GM04503 (cell line): Measurements from ENCODE around the gene MRTFB.
"Not testable (repeated sequence)": the region's sequence is repeated elsewhere in the genome, so short reads cannot be mapped to it uniquely, and the experiment has no call there.

Source experiments
- DNase-seq: peaks from one replicate; pipeline ENCODE4 v3.0.0-alpha.2; 2012; ENCODE audit warnings: low read depth

MRTFB gene

GRCh38 chr16:14104066-14104465 lies 32.9 kb downstream of the MRTFB start:
- no peak for DNase-seq

GRCh38 chr16:14105760-14106375 lies 34.7 kb downstream of the MRTFB start:
- no peak for DNase-seq

- no peak for DNase-seq
Observed at GRCh38 chr16:14106457-14106856, 35.3 kb downstream of the MRTFB start.

- DNase-seq = no peak
Observed at GRCh38 chr16:14106961-14107360, 35.8 kb downstream of the MRTFB start.

- no peak for DNase-seq
Observed at GRCh38 chr16:14109077-14109775, 38.1 kb downstream of the MRTFB start.

- DNase-seq = no peak
Observed at GRCh38 chr16:14109782-14110727, 38.9 kb downstream of the MRTFB start.

GRCh38 chr16:14110728-14111251 lies 39.7 kb downstream of the MRTFB start:
- DNase-seq = no peak

- DNase-seq = no peak
Observed at GRCh38 chr16:14111713-14112538, 40.8 kb downstream of the MRTFB start.

- no peak for DNase-seq
Observed at GRCh38 chr16:14112539-14112856, 41.4 kb downstream of the MRTFB start.

- DNase-seq = no peak
Observed at GRCh38 chr16:14113344-14113743, 42.2 kb downstream of the MRTFB start.

- DNase-seq = no peak
Observed at GRCh38 chr16:14117051-14117450, 45.9 kb downstream of the MRTFB start.

- no peak for DNase-seq
Observed at GRCh38 chr16:14119799-14120198, 48.7 kb downstream of the MRTFB start.

GRCh38 chr16:14120335-14120734 lies 49.2 kb downstream of the MRTFB start:
- DNase-seq = no peak

GRCh38 chr16:14121142-14121541 lies 50.0 kb downstream of the MRTFB start:
- no peak for DNase-seq

- DNase-seq = no peak
Observed at GRCh38 chr16:14121872-14122271, 50.8 kb downstream of the MRTFB start.

GRCh38 chr16:14122430-14122829 lies 51.3 kb downstream of the MRTFB start:
- DNase-seq = not testable (repeated sequence)

GRCh38 chr16:14125000-14125681 lies 54.0 kb downstream of the MRTFB start:
- DNase-seq = no peak

GRCh38 chr16:14125708-14126107 lies 54.6 kb downstream of the MRTFB start:
- DNase-seq = no peak

- no peak for DNase-seq
Observed at GRCh38 chr16:14128097-14128496, 57.0 kb downstream of the MRTFB start.

- DNase-seq = no peak
Observed at GRCh38 chr16:14129502-14129901, 58.4 kb downstream of the MRTFB start.
